Activated CD4-positive, alpha-beta T cell treated with anti-CD3 and anti-CD28 coated beads, Interleukin-2, amount 10 ng/mL, durations not matched to agents 24 days and 14 days (primary cell): ENCODE data around the gene ZNF454. TPM values are rescaled to one million over a fixed set of nuclear protein-coding genes. Genes with fewer than 3 reads are reported as not detected.

ENCODE experiments used
- DNase-seq: peaks from one replicate; pipeline ENCODE4 v3.0.0; 2022
- H3K27ac Mint-ChIP-seq: one replicate; pipeline ENCODE4 v1.8.0; 2022; ENCODE audit warnings: mild to moderate bottlenecking, mixed read lengths
- H3K27me3 Mint-ChIP-seq: one replicate; pipeline ENCODE4 v1.8.0; 2022; ENCODE audit warnings: mixed read lengths
- H3K36me3 Mint-ChIP-seq: one replicate; pipeline ENCODE4 v1.8.0; 2022; ENCODE audit warnings: low read depth, mild to moderate bottlenecking, mixed read lengths
- H3K4me1 Mint-ChIP-seq: one replicate; pipeline ENCODE4 v1.8.0; 2021; ENCODE audit warnings: mixed read lengths
- H3K4me3 Mint-ChIP-seq: one replicate; pipeline ENCODE4 v1.8.0; 2022; ENCODE audit warnings: mild to moderate bottlenecking, moderate library complexity, mixed read lengths
- H3K9me3 Mint-ChIP-seq: one replicate; pipeline ENCODE4 v1.8.0; 2021; ENCODE audit warnings: mixed read lengths
- intact Hi-C: fragments of 100-400 bp; cut with micrococcal nuclease; formaldehyde crosslinking; loops from one replicate; pipeline ENCODE4 v1.15.1; 2023
- total RNA-seq: library from RNA; stranded (reverse); gene quantifications from 2 replicates; pipeline ENCODE4 v1.2.3, GENCODE V29; 2022

ZNF454 gene
- total RNA-seq, 1 donor from 2014 or later: not detected

- intact Hi-C loops: no loop called here
- H3K4me3 Mint-ChIP-seq: no peak overlapping the region
- no peaks in the 10 kb centered on the region for H3K4me1 Mint-ChIP-seq
- DNase-seq: no peak
- no peak overlapping the region for H3K27ac Mint-ChIP-seq
- H3K36me3 Mint-ChIP-seq: no peaks in the 10 kb centered on the region
- peaks cover 4% of the 10 kb centered on the region for H3K27me3 Mint-ChIP-seq
- peaks cover 7% of the 10 kb centered on the region for H3K9me3 Mint-ChIP-seq
These were observed 47.6 kb downstream of the ZNF454 start for GRCh38 chr5:178988436-178989220.

- DNase-seq: no peak
- Mint-ChIP-seq H3K27ac (no peak overlapping the region), H3K4me1 (no peaks in the 10 kb centered on the region), H3K27me3 (peaks cover 7% of the 10 kb centered on the region), H3K9me3 (peaks cover 7% of the 10 kb centered on the region), H3K36me3 (peaks cover 2% of the 10 kb centered on the region), H3K4me3 (no peak overlapping the region)
- intact Hi-C loops: no loop called here
These were observed 48.3 kb downstream of the ZNF454 start for GRCh38 chr5:178989311-178989710.

GRCh38 chr5:178990491-178990890 lies 49.5 kb downstream of the ZNF454 start:
- Mint-ChIP-seq H3K9me3 (peaks cover 9% of the 10 kb centered on the region), H3K27ac (no peak overlapping the region), H3K4me3 (no peak overlapping the region), H3K4me1 (no peaks in the 10 kb centered on the region), H3K36me3 (peaks cover 2% of the 10 kb centered on the region), H3K27me3 (peaks cover 10% of the 10 kb centered on the region)
- intact Hi-C loops: no loop called here
- DNase-seq: no peak

GRCh38 chr5:178991190-178992145 lies 50.5 kb downstream of the ZNF454 start:
- H3K36me3 Mint-ChIP-seq: peaks cover 2% of the 10 kb centered on the region
- H3K27me3 Mint-ChIP-seq: peaks cover 11% of the 10 kb centered on the region
- intact Hi-C loops: no loop called here
- no peak for DNase-seq
- H3K4me3 Mint-ChIP-seq: no peak overlapping the region
- H3K27ac Mint-ChIP-seq: no peak overlapping the region
- no peaks in the 10 kb centered on the region for H3K4me1 Mint-ChIP-seq
- H3K9me3 Mint-ChIP-seq: peaks cover 12% of the 10 kb centered on the region

- Mint-ChIP-seq H3K9me3 (peaks cover 12% of the 10 kb centered on the region), H3K4me3 (no peak overlapping the region), H3K27me3 (peaks cover 11% of the 10 kb centered on the region), H3K27ac (no peak overlapping the region), H3K4me1 (no peaks in the 10 kb centered on the region), H3K36me3 (peaks cover 2% of the 10 kb centered on the region)
- intact Hi-C loops: no loop called here
- DNase-seq: no peak
These were observed 51.4 kb downstream of the ZNF454 start for GRCh38 chr5:178992291-178992895.

- peaks cover 2% of the 10 kb centered on the region for H3K36me3 Mint-ChIP-seq
- intact Hi-C loops: no loop called here
- no peak overlapping the region for H3K4me3 Mint-ChIP-seq
These were observed 52.3 kb downstream of the ZNF454 start for GRCh38 chr5:178993236-178993765.

GRCh38 chr5:178993955-178994579 lies 53.1 kb downstream of the ZNF454 start:
- no peaks in the 10 kb centered on the region for H3K4me1 Mint-ChIP-seq
- peaks cover 12% of the 10 kb centered on the region for H3K9me3 Mint-ChIP-seq
- intact Hi-C loops: no loop called here
- peaks cover 2% of the 10 kb centered on the region for H3K36me3 Mint-ChIP-seq
- H3K4me3 Mint-ChIP-seq: no peak overlapping the region
- no peak for DNase-seq
- H3K27ac Mint-ChIP-seq: no peak overlapping the region
- peaks cover 11% of the 10 kb centered on the region for H3K27me3 Mint-ChIP-seq

More at GRCh38 chr5:178993236-178993765, 52.3 kb downstream of the ZNF454 start:
- H3K4me1 Mint-ChIP-seq: no peaks in the 10 kb centered on the region
- no peak for DNase-seq
- peaks cover 12% of the 10 kb centered on the region for H3K9me3 Mint-ChIP-seq
- H3K27ac Mint-ChIP-seq: no peak overlapping the region
- peaks cover 11% of the 10 kb centered on the region for H3K27me3 Mint-ChIP-seq

- Mint-ChIP-seq H3K27me3 (peaks cover 11% of the 10 kb centered on the region), H3K4me1 (no peaks in the 10 kb centered on the region), H3K27ac (no peak within 1 kb of the TSS), H3K36me3 (peaks cover 2% of the 10 kb centered on the region), H3K9me3 (peaks cover 12% of the 10 kb centered on the region), H3K4me3 (no peak within 1 kb of the TSS)
- no peak for DNase-seq
- intact Hi-C loops: no loop called here
These were observed 53.8 kb downstream of the ZNF454 start, which contains the start of gene GRM6 for GRCh38 chr5:178994580-178995340. Gene GRM6, minus strand, starts transcription at chr5:178995320. Its CDS starts 376 bp downstream, at chr5:178994944.

- H3K27me3 Mint-ChIP-seq: peaks cover 11% of the 10 kb centered on the region
- intact Hi-C loops: no loop called here
- DNase-seq: no peak
- H3K36me3 Mint-ChIP-seq: peaks cover 2% of the 10 kb centered on the region
- H3K4me3 Mint-ChIP-seq: no peak overlapping the region
- H3K9me3 Mint-ChIP-seq: peaks cover 12% of the 10 kb centered on the region
- no peak overlapping the region for H3K27ac Mint-ChIP-seq
- no peaks in the 10 kb centered on the region for H3K4me1 Mint-ChIP-seq
These were observed 54.3 kb downstream of the ZNF454 start for GRCh38 chr5:178995341-178995690.

GRCh38 chr5:178996156-178996555 lies 55.2 kb downstream of the ZNF454 start:
- no peak overlapping the region for H3K27ac Mint-ChIP-seq
- H3K27me3 Mint-ChIP-seq: peaks cover 11% of the 10 kb centered on the region
- H3K4me3 Mint-ChIP-seq: no peak overlapping the region
- no peaks in the 10 kb centered on the region for H3K4me1 Mint-ChIP-seq
- H3K9me3 Mint-ChIP-seq: peaks cover 12% of the 10 kb centered on the region
- peaks cover 2% of the 10 kb centered on the region for H3K36me3 Mint-ChIP-seq
- DNase-seq: no peak
- intact Hi-C loops: no loop called here

GRCh38 chr5:178997191-178997590 lies 56.2 kb downstream of the ZNF454 start:
- intact Hi-C loops: no loop called here
- Mint-ChIP-seq H3K27me3 (peaks cover 11% of the 10 kb centered on the region), H3K9me3 (peaks cover 12% of the 10 kb centered on the region), H3K36me3 (peaks cover 2% of the 10 kb centered on the region), H3K4me3 (no peak overlapping the region), H3K4me1 (no peaks in the 10 kb centered on the region), H3K27ac (no peak overlapping the region)
- no peak for DNase-seq

GRCh38 chr5:178998441-178998840 lies 57.4 kb downstream of the ZNF454 start:
- Mint-ChIP-seq H3K9me3 (peaks cover 5% of the 10 kb centered on the region), H3K4me1 (no peaks in the 10 kb centered on the region), H3K4me3 (no peak overlapping the region), H3K36me3 (peaks cover 2% of the 10 kb centered on the region), H3K27ac (no peak overlapping the region), H3K27me3 (peaks cover 9% of the 10 kb centered on the region)
- no peak for DNase-seq
- intact Hi-C loops: no loop called here

GRCh38 chr5:179006564-179006963 lies 65.6 kb downstream of the ZNF454 start:
- H3K4me3 Mint-ChIP-seq: no peak overlapping the region
- H3K27me3 Mint-ChIP-seq: no peaks in the 10 kb centered on the region
- intact Hi-C loops: no loop called here
- DNase-seq: no peak
- H3K27ac Mint-ChIP-seq: no peak overlapping the region
- no peaks in the 10 kb centered on the region for H3K36me3 Mint-ChIP-seq
- no peaks in the 10 kb centered on the region for H3K4me1 Mint-ChIP-seq
- H3K9me3 Mint-ChIP-seq: peaks cover 12% of the 10 kb centered on the region
